Natural killer cell treated with Interleukin-12 subunit alpha and Interleukin-12 subunit beta and Interleukin-15 and Interleukin-18, amount 100 ng/mL, for 72 hours (primary cell): ENCODE data around the gene PEMT. TPM values are rescaled to one million over a fixed set of nuclear protein-coding genes. Genes with fewer than 3 reads are reported as not detected.

Experiments used
- ATAC-seq, 2 donors: fragments of 150-1000 bp; cut with Tn5 transposase in 1 of 2; sonication (Bioruptor Pico), chemical (Tn5 transposase) in 1 of 2; 2 replicates each; pipeline ENCODE4 v1.10.0; 2021
- DNase-seq: peaks from one replicate; pipeline ENCODE4 v3.0.0; 2022; ENCODE audit warnings: low spot score
- H3K27ac Mint-ChIP-seq, 2 donors: 1 replicate in 1 of 2; 2 replicates in 1 of 2; pipeline ENCODE4 v1.8.0; 2022; ENCODE audit warnings: mixed read lengths in 2 of 2, mild to moderate bottlenecking in 1 of 2, moderate library complexity in 1 of 2
- H3K27me3 Mint-ChIP-seq, 2 donors: 1 replicate in 1 of 2; 2 replicates in 1 of 2; pipeline ENCODE4 v1.8.0; 2022; ENCODE audit warnings: mixed read lengths in 2 of 2
- H3K36me3 Mint-ChIP-seq: one replicate; pipeline ENCODE4 v1.8.0; 2022; ENCODE audit warnings: mixed read lengths
- H3K4me1 Mint-ChIP-seq, 2 donors: 1 replicate in 1 of 2; 2 replicates in 1 of 2; pipeline ENCODE4 v1.8.0; 2022; ENCODE audit warnings: low read depth in 2 of 2, mixed read lengths in 2 of 2, mild to moderate bottlenecking in 1 of 2
- H3K4me3 Mint-ChIP-seq: one replicate; pipeline ENCODE4 v1.8.0; 2022; ENCODE audit warnings: mixed read lengths
- H3K9me3 Mint-ChIP-seq: 2 replicates; pipeline ENCODE4 v1.8.0; 2022; ENCODE audit warnings: mixed read lengths
- total RNA-seq, 2 donors: library from RNA; stranded (reverse); gene quantifications; one replicate each; pipeline ENCODE4 v1.2.3, GENCODE V29; 2022

Gene PEMT
- total RNA-seq, 2 donors from 2014 or later = 22.9 to 35.3 TPM

DNA sequence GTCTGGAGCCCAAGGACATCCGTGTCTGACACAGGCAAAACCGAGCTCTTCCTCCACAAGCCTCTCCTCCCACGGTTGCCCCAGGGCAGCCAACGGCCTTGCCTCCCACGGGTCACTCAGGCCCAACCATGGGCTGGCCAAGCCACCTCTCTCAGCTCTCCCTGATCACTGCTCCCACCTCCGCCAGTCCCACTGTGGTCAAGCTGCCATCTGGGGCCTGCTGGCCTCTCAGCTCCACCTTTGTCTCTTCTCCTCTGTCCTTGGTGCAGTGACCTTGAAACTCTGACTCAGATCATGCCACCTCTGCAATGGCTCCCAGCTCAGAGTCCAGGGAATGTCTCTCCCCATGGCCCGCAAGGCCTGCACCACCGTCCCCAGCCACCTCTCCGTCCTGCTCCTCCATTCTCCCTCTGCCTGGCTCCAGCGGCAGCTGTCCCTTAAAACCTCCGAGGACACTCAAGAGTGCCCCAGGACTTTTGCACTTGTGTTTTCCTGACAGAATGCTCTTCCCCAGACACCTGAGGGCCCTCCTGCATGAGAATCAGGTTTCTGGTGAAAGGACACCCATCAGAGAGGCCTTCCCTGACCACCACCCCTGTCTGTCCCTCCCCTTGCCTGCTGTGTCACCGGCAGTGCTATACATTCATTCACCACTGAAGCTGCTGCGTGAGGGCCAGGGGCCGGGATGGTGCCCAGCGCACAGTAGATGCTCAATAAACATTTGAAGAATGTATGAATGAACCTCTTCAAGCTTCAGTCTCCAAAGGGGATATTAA lies 19.3 kb downstream of the PEMT start:
- H3K9me3 Mint-ChIP-seq = no peaks in the 10 kb centered on the region
- no peak for ATAC-seq

DNA sequence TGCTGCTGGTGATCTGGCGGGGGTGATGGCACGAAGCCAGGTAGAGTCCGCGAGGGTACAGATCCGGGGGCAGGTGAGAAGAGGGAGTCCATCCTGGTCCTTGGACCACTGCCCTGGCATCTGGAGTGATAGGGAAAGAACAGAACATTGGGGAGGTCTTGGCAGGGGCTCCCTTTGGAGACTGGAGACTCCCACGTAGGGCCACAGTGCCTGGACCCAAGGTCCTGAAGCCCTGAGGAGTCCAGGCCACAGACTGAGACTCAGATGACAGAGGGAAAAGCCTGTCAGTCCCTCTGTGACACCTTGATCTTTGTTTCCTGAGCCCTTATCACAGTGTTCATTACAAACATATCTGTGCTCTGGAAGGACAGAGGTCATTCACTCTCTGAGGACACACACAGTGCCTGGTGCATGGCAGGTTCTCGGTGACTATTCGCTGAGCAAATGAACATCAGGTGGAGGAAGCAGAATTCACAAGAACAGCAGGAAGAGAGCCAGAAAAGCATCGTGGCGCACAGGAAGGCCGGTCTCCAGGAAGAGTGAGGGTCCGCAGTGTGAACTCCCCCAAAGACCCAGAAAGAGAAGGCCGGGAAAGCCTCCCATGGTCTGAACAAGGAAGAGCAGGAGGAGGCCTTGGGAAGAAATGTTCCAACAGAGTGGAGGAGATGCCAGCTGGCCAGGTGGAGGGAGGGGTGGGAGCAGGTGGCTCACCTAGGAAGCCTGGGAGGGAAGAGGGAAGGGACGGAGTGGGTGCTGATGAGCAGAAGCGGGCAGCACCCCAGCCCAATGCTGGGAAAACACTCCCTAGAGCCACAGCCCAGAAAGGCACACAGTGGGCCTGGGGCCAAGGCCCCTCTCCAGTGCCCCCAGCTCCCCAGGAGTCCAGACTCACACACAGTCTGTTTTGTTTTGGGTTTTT lies 20.5 kb downstream of the PEMT start:
- H3K4me1 Mint-ChIP-seq = peaks cover 0 to 6% of the 10 kb centered on the region in 2 donors
- ATAC-seq (no peak), DNase-seq (no peak)
- H3K27ac Mint-ChIP-seq = no peak overlapping the region
- no peak overlapping the region for H3K4me3 Mint-ChIP-seq
- H3K9me3 Mint-ChIP-seq = no peaks in the 10 kb centered on the region
- H3K27me3 Mint-ChIP-seq = no peaks in the 10 kb centered on the region
- no peaks in the 10 kb centered on the region for H3K36me3 Mint-ChIP-seq

More for the DNA sequence above, 19.3 kb downstream of the PEMT start:
- no peaks in the 10 kb centered on the region for H3K36me3 Mint-ChIP-seq
- peaks cover 0 to 4% of the 10 kb centered on the region in 2 donors for H3K4me1 Mint-ChIP-seq
- H3K27me3 Mint-ChIP-seq = no peaks in the 10 kb centered on the region
- no peak overlapping the region for H3K4me3 Mint-ChIP-seq
- DNase-seq = no peak
- H3K27ac Mint-ChIP-seq = no peak overlapping the region

DNA sequence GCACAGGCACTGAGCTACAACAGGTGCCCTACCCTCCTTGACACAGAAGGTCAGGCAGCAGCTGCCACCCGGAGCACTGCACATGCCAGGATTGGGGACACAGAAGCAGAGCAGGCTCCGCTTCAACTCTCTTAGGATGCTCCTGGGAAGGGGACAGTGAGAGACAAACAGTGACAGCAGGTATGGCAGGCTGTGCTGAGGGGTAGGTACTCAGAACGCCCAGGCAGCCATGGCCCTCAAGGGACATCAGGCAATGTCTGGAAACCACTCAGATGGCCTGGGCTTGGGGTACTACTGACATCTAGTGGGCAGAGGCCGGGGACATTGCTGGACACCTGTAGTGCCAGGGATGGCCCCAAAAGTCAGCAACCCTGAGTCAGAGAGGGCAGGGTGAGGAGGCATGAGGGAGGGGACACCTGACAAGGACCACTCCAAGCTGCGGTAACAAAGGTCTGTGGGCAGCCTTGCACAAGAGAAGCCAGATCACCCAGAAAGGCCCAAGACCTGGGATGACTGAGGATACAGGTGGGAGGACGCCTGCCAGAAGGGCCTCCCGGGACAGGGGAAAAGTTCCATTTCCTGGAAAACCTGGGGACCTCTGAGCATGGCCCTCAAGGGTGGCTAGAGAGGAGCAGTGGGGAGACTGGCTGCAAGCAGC lies 21.2 kb downstream of the PEMT start:
- Mint-ChIP-seq H3K36me3 (no peaks in the 10 kb centered on the region), H3K4me3 (no peak overlapping the region), H3K27me3 (no peaks in the 10 kb centered on the region), H3K27ac (no peak overlapping the region), H3K9me3 (no peaks in the 10 kb centered on the region), H3K4me1 (peaks cover 0 to 6% of the 10 kb centered on the region in 2 donors)
- ATAC-seq = no peak
- no peak for DNase-seq

GRCh38 chr17:17569691-17570090 lies 21.8 kb downstream of the PEMT start:
- no peak for DNase-seq
- H3K36me3 Mint-ChIP-seq = no peaks in the 10 kb centered on the region
- no peaks in the 10 kb centered on the region for H3K27me3 Mint-ChIP-seq
- no peak overlapping the region for H3K4me3 Mint-ChIP-seq
- H3K9me3 Mint-ChIP-seq = no peaks in the 10 kb centered on the region
- no peak for ATAC-seq
- no peak overlapping the region for H3K27ac Mint-ChIP-seq
- H3K4me1 Mint-ChIP-seq = peaks cover 0 to 6% of the 10 kb centered on the region in 2 donors

DNA sequence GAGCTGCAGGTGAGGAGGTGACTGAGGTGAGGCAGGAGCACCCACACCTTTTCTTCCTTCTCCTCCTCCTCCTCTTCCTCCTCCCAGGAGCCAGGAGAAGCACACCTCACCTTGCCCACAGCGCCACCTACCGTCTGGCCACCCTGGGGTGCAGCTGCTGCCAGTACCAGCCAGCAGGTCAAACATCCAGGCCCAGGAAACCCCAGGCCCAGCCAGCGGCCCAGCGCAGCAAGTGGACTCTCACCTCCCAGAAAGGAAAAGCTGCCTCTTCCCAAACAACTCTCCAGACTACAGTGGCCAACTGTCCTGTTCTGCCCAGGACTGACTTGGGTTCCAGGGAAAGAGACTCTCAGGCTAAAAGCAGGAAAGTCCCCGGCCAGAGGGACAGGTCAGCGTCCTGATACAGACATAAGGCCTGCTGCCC lies 22.7 kb downstream of the PEMT start:
- Mint-ChIP-seq H3K27ac (no peak overlapping the region), H3K9me3 (no peaks in the 10 kb centered on the region), H3K27me3 (no peaks in the 10 kb centered on the region), H3K4me3 (no peak overlapping the region), H3K4me1 (peaks cover 0 to 6% of the 10 kb centered on the region in 2 donors), H3K36me3 (no peaks in the 10 kb centered on the region)
- no peak for DNase-seq
- no peak for ATAC-seq

DNA sequence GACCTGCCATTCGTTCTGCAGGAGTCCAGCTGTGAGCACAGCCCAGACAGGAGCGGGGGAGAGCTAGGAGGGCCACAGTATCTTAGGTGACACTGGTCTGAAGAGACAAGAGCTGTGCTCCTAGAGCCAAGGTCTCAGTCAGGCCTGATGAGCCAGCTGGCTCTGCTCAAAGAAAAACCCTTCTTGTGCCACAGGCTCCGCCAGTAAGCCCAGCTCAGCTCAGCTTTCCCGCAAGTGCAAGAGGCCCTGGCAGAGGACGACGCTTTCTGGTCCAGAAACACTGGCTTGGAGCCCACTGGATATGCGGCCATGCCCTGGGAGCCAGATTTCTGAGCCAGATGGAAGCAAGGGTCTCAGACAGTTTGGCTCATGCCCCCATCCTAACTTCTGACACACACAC lies 23.9 kb downstream of the PEMT start:
- Mint-ChIP-seq H3K36me3 (no peaks in the 10 kb centered on the region), H3K4me3 (no peak overlapping the region), H3K4me1 (peaks cover 0 to 6% of the 10 kb centered on the region in 2 donors), H3K27me3 (no peaks in the 10 kb centered on the region), H3K9me3 (no peaks in the 10 kb centered on the region), H3K27ac (no peak overlapping the region)
- DNase-seq = no peak
- no peak for ATAC-seq

DNA sequence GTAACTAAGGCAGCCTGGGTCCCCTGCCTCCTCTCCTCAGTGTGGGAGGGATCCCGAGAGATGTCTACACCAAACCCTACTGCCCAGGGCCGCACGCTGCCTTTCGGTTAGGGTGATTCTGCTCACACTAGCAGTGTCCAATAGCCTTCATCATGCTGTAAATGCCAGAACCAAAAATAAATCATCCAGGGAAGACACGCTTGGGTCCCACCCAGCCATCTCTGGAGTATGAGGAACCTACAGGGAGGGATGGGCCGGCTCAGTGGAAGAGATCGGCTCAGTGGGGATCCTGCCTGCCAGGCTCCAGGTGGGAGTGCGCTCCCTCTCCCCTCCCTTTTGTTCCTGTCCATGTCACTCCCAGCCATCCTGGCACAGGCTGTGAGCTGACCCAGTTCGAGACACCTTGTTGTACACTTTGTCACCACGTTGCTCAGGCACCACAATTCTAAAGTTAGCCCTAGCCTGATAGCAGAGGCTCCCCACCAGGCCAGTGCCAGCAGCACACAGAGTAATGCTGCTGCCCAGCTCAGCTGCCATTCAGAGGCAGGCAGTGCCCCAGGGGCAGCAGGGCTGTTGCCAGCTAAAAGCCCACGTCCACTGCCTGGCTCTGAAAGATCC lies 24.5 kb downstream of the PEMT start:
- DNase-seq (no peak), ATAC-seq (no peak)
- H3K9me3 Mint-ChIP-seq = no peaks in the 10 kb centered on the region
- H3K36me3 Mint-ChIP-seq = no peaks in the 10 kb centered on the region
- H3K27ac Mint-ChIP-seq = no peak overlapping the region
- H3K4me3 Mint-ChIP-seq = no peak overlapping the region
- no peaks in the 10 kb centered on the region for H3K27me3 Mint-ChIP-seq
- peaks cover 0 to 2% of the 10 kb centered on the region in 2 donors for H3K4me1 Mint-ChIP-seq

- H3K4me1 Mint-ChIP-seq = peaks cover 0 to 2% of the 10 kb centered on the region in 2 donors
- H3K9me3 Mint-ChIP-seq = no peaks in the 10 kb centered on the region
- no peak overlapping the region for H3K27ac Mint-ChIP-seq
- H3K36me3 Mint-ChIP-seq = no peaks in the 10 kb centered on the region
- H3K4me3 Mint-ChIP-seq = no peak overlapping the region
- H3K27me3 Mint-ChIP-seq = no peaks in the 10 kb centered on the region
- no peak for DNase-seq
- no peak for ATAC-seq
These were observed 25.8 kb downstream of the PEMT start for GRCh38 chr17:17565471-17566339.

- H3K36me3 Mint-ChIP-seq = no peaks in the 10 kb centered on the region
- H3K27me3 Mint-ChIP-seq = no peaks in the 10 kb centered on the region
- no peak overlapping the region for H3K4me3 Mint-ChIP-seq
- ATAC-seq = no peak
- no peaks in the 10 kb centered on the region for H3K9me3 Mint-ChIP-seq
- H3K4me1 Mint-ChIP-seq = peaks cover 0 to 2% of the 10 kb centered on the region in 2 donors
- no peak overlapping the region for H3K27ac Mint-ChIP-seq
- no peak for DNase-seq
These were observed 26.6 kb downstream of the PEMT start for GRCh38 chr17:17564896-17565295.

DNA sequence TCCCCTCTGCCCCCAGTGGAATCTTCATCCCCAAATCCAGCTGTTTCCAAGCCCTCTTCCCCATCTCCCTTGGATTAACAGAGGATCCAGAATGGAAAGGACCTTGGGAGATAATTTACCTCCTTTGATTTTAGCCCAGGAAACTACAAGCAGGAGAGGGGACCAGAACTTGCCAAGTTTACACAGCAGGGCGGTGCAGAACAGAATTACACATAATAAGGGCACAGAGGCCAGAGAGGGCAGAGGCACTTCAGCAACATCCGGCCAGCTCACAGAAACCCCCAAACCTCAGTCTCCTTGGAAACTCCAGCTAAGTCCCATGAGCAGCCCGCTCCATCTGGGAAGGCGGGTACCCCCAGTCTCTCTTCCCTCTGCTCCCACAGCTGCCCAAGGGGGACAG lies 27.2 kb downstream of the PEMT start:
- Mint-ChIP-seq H3K36me3 (no peaks in the 10 kb centered on the region), H3K4me3 (no peak overlapping the region), H3K27ac (no peak overlapping the region), H3K9me3 (no peaks in the 10 kb centered on the region), H3K27me3 (no peaks in the 10 kb centered on the region), H3K4me1 (peaks cover 0 to 2% of the 10 kb centered on the region in 2 donors)
- ATAC-seq (no peak), DNase-seq (no peak)

- peaks cover 0 to 2% of the 10 kb centered on the region in 2 donors for H3K4me1 Mint-ChIP-seq
- DNase-seq (no peak), ATAC-seq (no peak)
- no peak overlapping the region for H3K4me3 Mint-ChIP-seq
- no peaks in the 10 kb centered on the region for H3K9me3 Mint-ChIP-seq
- no peaks in the 10 kb centered on the region for H3K27me3 Mint-ChIP-seq
- no peaks in the 10 kb centered on the region for H3K36me3 Mint-ChIP-seq
- no peak overlapping the region for H3K27ac Mint-ChIP-seq
These were observed 28.0 kb downstream of the PEMT start for GRCh38 chr17:17563530-17563929.

DNA sequence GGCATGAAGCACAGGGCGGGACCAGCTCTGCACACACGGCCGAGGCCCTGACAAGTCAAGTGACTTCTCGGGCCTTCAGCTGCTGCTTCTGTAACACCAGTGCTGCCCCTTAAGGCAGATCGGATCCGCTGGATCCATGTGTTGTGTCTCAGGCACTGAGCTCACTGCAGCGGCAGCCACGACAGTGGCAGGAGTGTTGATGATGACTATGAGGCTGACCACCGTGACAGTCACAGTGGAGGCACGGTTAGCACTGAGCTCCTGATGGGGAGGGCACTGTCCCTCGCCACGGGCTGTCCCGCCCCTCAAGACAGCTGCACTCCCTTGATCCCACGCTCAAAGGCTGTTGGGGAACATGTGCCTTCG lies 29.4 kb downstream of the PEMT start:
- no peak overlapping the region for H3K27ac Mint-ChIP-seq
- DNase-seq (no peak), ATAC-seq (no peak)
- peaks cover 0 to 2% of the 10 kb centered on the region in 2 donors for H3K4me1 Mint-ChIP-seq
- H3K36me3 Mint-ChIP-seq = no peaks in the 10 kb centered on the region
- H3K9me3 Mint-ChIP-seq = no peaks in the 10 kb centered on the region
- H3K4me3 Mint-ChIP-seq = no peak overlapping the region
- H3K27me3 Mint-ChIP-seq = no peaks in the 10 kb centered on the region
